GM10847 (cell line): ENCODE data around the gene TBC1D21.

Source experiments
- POLR2A ChIP-seq: IDR thresholded peaks from 2 replicates; pipeline ENCODE4 v1.6.1; 2011; ENCODE audit not compliant: insufficient read length; ENCODE audit errors: extremely low read depth

The TBC1D21 gene

DNA sequence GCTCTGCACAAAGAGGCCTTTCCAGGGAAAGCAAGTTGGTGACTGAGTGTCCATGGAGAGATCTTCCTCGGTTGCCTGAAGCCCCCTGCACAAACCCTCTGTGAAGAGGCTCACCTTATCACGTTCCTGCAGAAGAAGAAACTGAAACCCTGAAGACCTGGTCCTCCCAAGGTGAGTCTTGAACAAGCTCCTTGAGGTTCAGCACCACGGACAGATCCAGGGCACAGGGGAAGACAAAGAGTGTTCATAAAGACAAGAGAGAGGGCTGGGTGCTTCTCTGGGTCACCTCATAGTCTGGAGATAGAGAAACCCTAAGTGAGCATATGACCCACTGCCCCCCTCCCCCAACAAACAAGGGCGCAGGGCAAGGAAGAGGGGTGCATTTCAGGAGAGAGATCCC, 21.7 kb upstream of the TBC1D21 start:
- TF ChIP-seq POLR2A: no peak

DNA sequence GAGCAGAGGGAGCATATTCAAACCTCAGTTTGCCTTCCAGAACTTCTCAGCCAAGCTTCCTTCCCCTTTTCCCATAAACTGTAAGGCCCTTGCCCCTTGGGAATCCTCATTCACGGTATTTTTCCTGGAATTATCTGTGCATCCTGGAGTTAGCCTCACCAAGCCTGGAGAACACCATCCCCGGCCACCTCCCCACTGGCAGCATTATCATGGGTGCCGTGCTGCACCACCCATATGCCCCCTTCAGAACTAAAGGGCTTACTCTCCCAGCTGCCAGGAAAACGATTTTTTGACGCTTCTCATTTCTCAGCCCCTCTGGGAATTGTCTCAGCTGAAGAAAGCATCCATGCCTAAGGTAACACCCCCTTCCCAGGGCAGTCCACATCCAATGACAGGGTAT, 20.9 kb upstream of the TBC1D21 start:
- no peak for TF ChIP-seq POLR2A

GRCh38 chr15:73854265-73854664, 19.1 kb upstream of the TBC1D21 start:
- TF ChIP-seq POLR2A: no peak

DNA sequence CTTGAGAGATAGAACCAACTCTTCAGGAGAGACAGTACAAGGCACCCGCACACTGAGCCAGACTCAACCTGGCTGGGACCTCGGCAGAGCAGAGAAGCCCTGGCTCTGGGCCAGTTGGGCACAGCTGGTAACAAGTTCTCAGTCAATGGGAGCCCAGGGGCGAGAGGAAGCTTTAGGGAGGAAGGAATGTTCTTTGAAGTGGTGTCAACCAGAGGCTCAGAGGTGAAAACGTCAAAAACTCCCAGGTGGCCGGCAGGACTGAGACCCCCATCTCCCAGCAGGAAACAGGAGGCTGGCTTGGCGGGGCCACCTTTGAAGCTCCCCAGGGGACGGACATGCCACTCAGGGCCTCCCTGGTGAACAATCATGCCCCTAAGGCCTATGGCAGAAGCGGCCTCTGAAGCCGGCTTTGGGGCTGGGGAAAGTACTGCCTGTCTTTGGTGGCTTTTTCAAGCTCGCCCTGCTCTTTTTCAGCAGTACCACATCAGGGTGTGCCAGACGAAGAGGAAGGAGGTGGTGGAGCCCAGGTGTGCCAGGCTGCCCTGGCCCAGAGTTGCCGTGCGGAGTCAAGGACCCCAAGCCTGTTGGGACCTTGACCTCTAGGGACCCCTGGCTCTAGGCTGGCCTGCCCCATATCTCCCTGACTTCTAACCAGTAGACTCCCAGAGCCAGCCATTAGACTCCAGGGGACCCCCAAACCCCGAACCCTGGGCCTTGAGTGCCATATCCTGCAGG, 16.7 kb upstream of the TBC1D21 start:
- TF ChIP-seq POLR2A: no peak

GRCh38 chr15:73857193-73857920, 16.0 kb upstream of the TBC1D21 start:
- no peak for TF ChIP-seq POLR2A

DNA sequence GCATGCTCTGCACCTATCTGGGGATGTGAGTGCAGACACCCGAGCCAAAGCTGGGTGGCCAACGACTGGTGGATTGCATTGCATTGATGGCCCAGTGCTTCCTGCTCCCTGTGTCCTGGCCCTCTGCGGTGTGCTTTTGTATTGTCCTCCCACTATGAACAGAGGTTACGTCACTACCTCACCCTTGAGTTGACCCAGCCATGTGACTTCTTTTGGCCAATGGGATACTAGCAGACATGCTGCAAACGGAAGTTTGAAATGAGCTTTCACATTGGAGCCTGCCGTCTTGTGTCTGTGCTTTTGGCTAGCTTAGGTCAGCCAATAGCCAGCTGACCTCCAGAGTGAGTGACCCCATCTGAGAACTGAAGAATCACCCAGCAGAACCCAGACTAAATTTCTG, 15.3 kb upstream of the TBC1D21 start:
- TF ChIP-seq POLR2A: no peak

GRCh38 chr15:73862276-73862675, 11.1 kb upstream of the TBC1D21 start:
- no peak for TF ChIP-seq POLR2A

- TF ChIP-seq POLR2A: no peak
These were observed 8.0 kb upstream of the TBC1D21 start for GRCh38 chr15:73865379-73865778.

GRCh38 chr15:73865904-73866303, 7.5 kb upstream of the TBC1D21 start:
- TF ChIP-seq POLR2A: no peak

DNA sequence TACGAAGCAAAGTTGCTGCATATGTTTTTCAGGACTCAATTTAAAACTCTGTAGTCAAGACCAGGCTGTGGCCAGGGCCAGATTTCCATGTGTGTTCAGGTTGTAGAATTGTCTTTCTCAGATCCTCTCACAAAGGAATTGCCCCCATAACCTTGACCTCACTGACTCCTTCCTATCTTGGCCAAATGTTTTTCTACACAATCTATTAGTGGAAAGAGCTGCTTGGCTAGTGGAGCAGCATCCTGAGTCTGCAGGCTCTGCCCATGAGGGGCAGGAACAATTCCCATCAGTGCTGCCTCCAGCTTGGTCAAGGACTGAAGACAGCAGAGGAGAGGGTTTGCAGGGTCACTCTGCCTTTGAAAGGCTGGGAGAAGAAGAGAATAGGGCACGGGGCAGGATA, 6.9 kb upstream of the TBC1D21 start:
- TF ChIP-seq POLR2A: no peak

DNA sequence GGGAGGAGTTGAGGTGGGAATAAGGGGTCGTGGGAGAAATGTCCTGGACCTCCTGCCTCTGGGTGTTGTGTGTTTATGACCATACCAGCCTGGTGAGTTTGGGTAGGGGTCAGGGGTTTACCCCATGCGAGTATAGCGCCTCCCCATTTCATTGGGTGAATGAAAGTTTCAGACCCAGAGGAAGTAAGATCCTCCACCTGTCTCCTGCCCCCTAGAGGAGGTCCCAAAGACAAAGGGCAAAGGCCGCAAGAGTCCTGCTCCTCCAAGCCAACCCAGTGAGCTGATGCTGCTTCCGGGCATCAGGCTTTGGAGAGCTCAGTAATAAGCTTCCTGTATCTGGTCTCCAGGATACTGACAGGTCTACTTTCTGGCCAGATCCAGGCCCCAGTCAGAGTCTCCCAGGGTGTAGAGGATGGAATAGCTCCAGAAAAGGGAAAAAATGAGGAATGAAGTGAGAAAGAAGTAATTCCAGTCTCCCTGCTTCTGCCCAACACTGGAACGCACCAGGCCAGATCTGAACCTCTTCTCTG, 6.4 kb upstream of the TBC1D21 start:
- no peak for TF ChIP-seq POLR2A

DNA sequence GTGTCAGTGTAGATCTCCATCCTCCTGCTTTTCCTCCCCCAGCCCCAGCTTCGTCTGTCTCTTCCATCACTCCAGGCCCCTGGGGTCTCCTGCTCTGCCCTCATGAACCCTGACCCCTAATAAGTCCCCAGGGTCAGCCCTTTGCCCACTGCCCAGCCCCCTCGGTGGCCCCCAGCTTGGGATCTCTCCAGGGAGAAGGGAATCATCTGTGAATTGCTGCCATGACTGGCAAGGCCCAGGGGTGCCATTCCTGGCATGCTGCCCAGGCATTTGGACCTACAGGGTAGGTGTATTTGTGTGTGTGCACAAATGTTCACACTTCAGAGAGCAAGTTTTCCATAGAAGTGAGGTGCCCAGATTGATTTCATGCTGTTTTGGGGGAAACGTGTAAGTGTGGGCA, 5.9 kb upstream of the TBC1D21 start:
- TF ChIP-seq POLR2A: no peak

DNA sequence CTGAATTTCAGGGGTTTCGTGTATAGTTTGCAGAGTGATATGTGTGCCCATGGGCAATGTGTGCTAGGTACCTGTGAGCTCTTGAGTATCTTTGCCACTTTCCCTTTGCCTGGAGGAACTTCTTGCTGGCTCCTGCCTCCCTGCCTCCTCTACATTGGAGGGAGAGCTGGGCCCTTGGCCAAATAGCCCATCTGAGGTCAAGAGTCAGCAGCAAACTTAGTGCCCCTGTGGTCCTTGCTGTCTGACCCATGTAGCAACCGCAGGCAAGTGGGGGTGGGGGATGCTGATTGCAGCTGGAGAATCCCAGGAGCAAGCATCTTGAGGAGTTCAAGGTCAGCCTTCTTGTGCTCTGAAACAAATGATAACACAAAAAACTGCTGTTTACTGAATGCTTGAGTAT, 5.4 kb upstream of the TBC1D21 start:
- TF ChIP-seq POLR2A: no peak

GRCh38 chr15:73869216-73869995, 4.0 kb upstream of the TBC1D21 start:
- TF ChIP-seq POLR2A: no peak

DNA sequence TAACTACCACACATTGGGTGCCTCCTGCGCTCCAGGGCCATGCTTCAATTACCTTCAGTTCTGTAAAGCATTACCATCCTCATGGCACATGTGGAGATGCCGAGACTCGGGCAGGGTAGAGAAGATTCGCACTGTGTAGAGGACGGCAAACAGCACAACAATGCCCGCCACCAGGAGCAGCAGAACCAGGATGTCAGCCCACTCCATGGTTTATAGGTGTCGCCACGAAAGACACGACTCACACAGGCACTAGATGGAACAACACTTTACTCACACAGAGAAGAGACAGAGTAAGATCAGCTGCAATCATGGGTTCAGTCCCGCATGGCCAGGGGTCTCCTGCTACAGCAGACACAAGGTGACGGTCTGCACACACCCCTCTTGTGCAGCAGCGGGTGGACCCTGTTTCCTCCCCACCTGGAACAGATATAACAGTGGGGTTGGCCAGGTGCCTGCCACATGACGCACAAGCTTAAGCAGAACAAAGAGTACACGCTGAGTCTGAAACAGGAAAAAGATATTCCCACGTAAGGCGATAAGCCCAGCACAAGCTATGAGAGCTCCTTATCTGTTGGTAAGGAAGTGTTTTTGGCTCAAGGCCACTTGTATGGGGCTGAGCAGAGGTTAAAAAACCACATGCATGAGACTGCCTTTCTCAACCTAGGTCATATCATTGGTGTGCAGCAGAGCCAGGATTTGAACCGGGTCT, 2.5 kb upstream of the TBC1D21 start:
- no peak for TF ChIP-seq POLR2A
